GM23338 (cell line): ENCODE data around the gene PPID.

Source experiments
- CREB1 ChIP-seq: fragments of 250-450 bp; sonication (Bioruptor Pico); IDR thresholded peaks from 2 replicates; pipeline ENCODE4 v1.5.0; 2020; ENCODE audit warnings: low read depth, mild to moderate bottlenecking, moderate library complexity
- CTCF ChIP-seq, 2 experiments: fragments of 200-600 bp in 1 of 2; sonication (generic) in 1 of 2; conservative IDR thresholded peaks; 2 replicates each; pipeline versions ENCODE4 v1.5.1 to v1.6.1; 2016 to 2017; ENCODE audit warnings: antibody characterized with exemption in 2 of 2, low read depth in 2 of 2, mild to moderate bottlenecking in 2 of 2, moderate library complexity in 1 of 2
- ETS1 ChIP-seq: IDR thresholded peaks from 2 replicates; pipeline ENCODE4 v1.6.1; 2016; ENCODE audit warnings: antibody characterized with exemption
- EZH2 ChIP-seq: fragments of 200-600 bp; sonication (generic); IDR thresholded peaks from one replicate; pipeline ENCODE4 v1.8.0; 2017; ENCODE audit warnings: antibody characterized with exemption, mild to moderate bottlenecking, low read depth; ENCODE audit not compliant: unreplicated experiment
- EZH2phosphoT487 ChIP-seq: fragments of 200-600 bp; sonication (generic); IDR thresholded peaks from one replicate; pipeline ENCODE4 v1.8.1; 2018; ENCODE audit warnings: antibody characterized with exemption; ENCODE audit not compliant: unreplicated experiment
- JUNB ChIP-seq: IDR thresholded peaks from one replicate; pipeline ENCODE4 v1.6.1; 2016; ENCODE audit warnings: antibody characterized with exemption; ENCODE audit not compliant: unreplicated experiment
- NANOG ChIP-seq: IDR thresholded peaks from 2 replicates; pipeline ENCODE4 v1.6.1; 2016; ENCODE audit warnings: antibody characterized with exemption, borderline replicate concordance
- POLR2AphosphoS5 ChIP-seq: IDR thresholded peaks from 2 replicates; pipeline ENCODE4 v1.6.1; 2016; ENCODE audit warnings: antibody characterized with exemption, low read depth
- REST ChIP-seq: IDR thresholded peaks from one replicate; pipeline ENCODE4 v1.6.1; 2018; ENCODE audit warnings: antibody characterized with exemption; ENCODE audit not compliant: unreplicated experiment
- STAT1 ChIP-seq: IDR thresholded peaks from one replicate; pipeline ENCODE4 v1.6.1; 2016; ENCODE audit warnings: antibody characterized with exemption; ENCODE audit not compliant: unreplicated experiment
- ZNF114 ChIP-seq: fragments of 250-450 bp; sonication (Bioruptor Pico); IDR thresholded peaks from 2 replicates; pipeline ENCODE4 v1.5.0; 2020; ENCODE audit warnings: mild to moderate bottlenecking, moderate library complexity
- ZNF331 ChIP-seq: fragments of 250-450 bp; sonication (Bioruptor Pico); IDR thresholded peaks from 2 replicates; pipeline ENCODE4 v1.5.0; 2020; ENCODE audit warnings: low read depth, mild to moderate bottlenecking, moderate library complexity
- ZNF462 ChIP-seq: fragments of 250-450 bp; sonication (Bioruptor Pico); IDR thresholded peaks from 2 replicates; pipeline ENCODE4 v1.5.0; 2020; ENCODE audit warnings: mild to moderate bottlenecking, moderate library complexity

- no peak for TF ChIP-seq CTCF (conservative IDR thresholded peaks at IDR 0.05; ENCODE audit: low read depth in 2 of 2)
- no peak for TF ChIP-seq CREB1
- TF ChIP-seq POLR2AphosphoS5: no peak
- TF ChIP-seq REST: no peak
- no peak for TF ChIP-seq EZH2phosphoT487
- no peak for TF ChIP-seq EZH2
- no peak for TF ChIP-seq ZNF114 (CRISPR knock-in tag)
- no peak for TF ChIP-seq ETS1
- no peak for TF ChIP-seq JUNB
- TF ChIP-seq ZNF462 (CRISPR knock-in tag): no peak
- no peak for TF ChIP-seq NANOG
- no peak for TF ChIP-seq STAT1
- TF ChIP-seq ZNF331 (CRISPR knock-in tag): no peak
Observed at GRCh38 chr4:158756588-158756987, 33.4 kb upstream of the PPID start.
